Measurements from ENCODE around the gene ASB4.
"Not testable (repeated sequence)": the region's sequence is repeated elsewhere in the genome, so short reads cannot be mapped to it uniquely, and the experiment has no call there.

The ASB4 gene

GRCh38 chr7:95476904-95477594 is 8.7 kb upstream of the ASB4 start:
- peak; percentile 87 for DNase-seq
- in situ Hi-C loops (cut with HindIII; ENCODE audit: low pct_ligation_motif_present, low pct_unique_long_range_greater_than_20kb, low sequenced_read_pairs) = loop anchor here (25.0 kb wide), 2 partner anchors 240 to 1040 kb away; no protein-coding TSS in a partner anchor

- DNase-seq = peak; percentile 73
- in situ Hi-C loops (cut with HindIII; ENCODE audit: low pct_ligation_motif_present, low pct_unique_long_range_greater_than_20kb, low sequenced_read_pairs) = loop anchor here (25.0 kb wide), 2 partner anchors 241 to 1041 kb away; no protein-coding TSS in a partner anchor
Measured at GRCh38 chr7:95478272-95479037, 7.3 kb upstream of the ASB4 start.

- DNase-seq = no peak
- in situ Hi-C loops (cut with HindIII; ENCODE audit: low pct_ligation_motif_present, low pct_unique_long_range_greater_than_20kb, low sequenced_read_pairs) = loop anchor here (25.0 kb wide), 2 partner anchors 243 to 1043 kb away; no protein-coding TSS in a partner anchor
Measured at GRCh38 chr7:95479992-95480624, 5.6 kb upstream of the ASB4 start.

- in situ Hi-C loops (cut with HindIII; ENCODE audit: low pct_ligation_motif_present, low pct_unique_long_range_greater_than_20kb, low sequenced_read_pairs) = loop anchor here (25.0 kb wide), 2 partner anchors 244 to 1044 kb away; no protein-coding TSS in a partner anchor
- DNase-seq = no peak
Measured at GRCh38 chr7:95481271-95482165, 4.2 kb upstream of the ASB4 start.

GRCh38 chr7:95482424-95482823 is 3.3 kb upstream of the ASB4 start:
- no peak for DNase-seq
- in situ Hi-C loops (cut with HindIII; ENCODE audit: low pct_ligation_motif_present, low pct_unique_long_range_greater_than_20kb, low sequenced_read_pairs) = loop anchor here (25.0 kb wide), 2 partner anchors 245 to 1045 kb away; no protein-coding TSS in a partner anchor

GRCh38 chr7:95490231-95490762 is 4.6 kb downstream of the ASB4 start:
- no peak for DNase-seq
- in situ Hi-C loops (cut with HindIII; ENCODE audit: low pct_ligation_motif_present, low pct_unique_long_range_greater_than_20kb, low sequenced_read_pairs) = loop anchor here (25.0 kb wide), 2 partner anchors 253 to 1053 kb away; no protein-coding TSS in a partner anchor

- DNase-seq = no peak
- in situ Hi-C loops (cut with HindIII; ENCODE audit: low pct_ligation_motif_present, low pct_unique_long_range_greater_than_20kb, low sequenced_read_pairs) = loop anchor here (25.0 kb wide), 2 partner anchors 254 to 1054 kb away; no protein-coding TSS in a partner anchor
Measured at GRCh38 chr7:95491201-95491600, 5.5 kb downstream of the ASB4 start.

GRCh38 chr7:95491634-95492314 is 6.0 kb downstream of the ASB4 start:
- no peak for DNase-seq
- in situ Hi-C loops (cut with HindIII; ENCODE audit: low pct_ligation_motif_present, low pct_unique_long_range_greater_than_20kb, low sequenced_read_pairs) = loop anchor here (25.0 kb wide), 2 partner anchors 254 to 1054 kb away; no protein-coding TSS in a partner anchor

- no peak for DNase-seq
- in situ Hi-C loops (cut with HindIII; ENCODE audit: low pct_ligation_motif_present, low pct_unique_long_range_greater_than_20kb, low sequenced_read_pairs) = loop anchor here (25.0 kb wide), 2 partner anchors 256 to 1056 kb away; no protein-coding TSS in a partner anchor
Measured at GRCh38 chr7:95493247-95493646, 7.5 kb downstream of the ASB4 start.

- in situ Hi-C loops (cut with HindIII; ENCODE audit: low pct_ligation_motif_present, low pct_unique_long_range_greater_than_20kb, low sequenced_read_pairs) = loop anchor here (25.0 kb wide), 2 partner anchors 257 to 1057 kb away; no protein-coding TSS in a partner anchor
- DNase-seq = no peak
Measured at GRCh38 chr7:95493844-95494243, 8.1 kb downstream of the ASB4 start.

- in situ Hi-C loops (cut with HindIII; ENCODE audit: low pct_ligation_motif_present, low pct_unique_long_range_greater_than_20kb, low sequenced_read_pairs) = no loop called here
- DNase-seq = peak; percentile 53
Measured at GRCh38 chr7:95501261-95501832, 15.6 kb downstream of the ASB4 start.

GRCh38 chr7:95502403-95502802 is 16.7 kb downstream of the ASB4 start:
- DNase-seq = no peak
- in situ Hi-C loops (cut with HindIII; ENCODE audit: low pct_ligation_motif_present, low pct_unique_long_range_greater_than_20kb, low sequenced_read_pairs) = no loop called here

- DNase-seq = no peak
Measured at GRCh38 chr7:95503271-95504131, 17.8 kb downstream of the ASB4 start.

GRCh38 chr7:95504132-95504588 is 18.4 kb downstream of the ASB4 start:
- in situ Hi-C loops (cut with HindIII; ENCODE audit: low pct_ligation_motif_present, low pct_unique_long_range_greater_than_20kb, low sequenced_read_pairs); DNase-seq: not testable (repeated sequence)

More at GRCh38 chr7:95503271-95504131, 17.8 kb downstream of the ASB4 start:
- in situ Hi-C loops (cut with HindIII; ENCODE audit: low pct_ligation_motif_present, low pct_unique_long_range_greater_than_20kb, low sequenced_read_pairs) = no loop called here

- no peak for DNase-seq
- in situ Hi-C loops (cut with HindIII; ENCODE audit: low pct_ligation_motif_present, low pct_unique_long_range_greater_than_20kb, low sequenced_read_pairs) = no loop called here
Measured at GRCh38 chr7:95508780-95509179, 23.0 kb downstream of the ASB4 start.

GRCh38 chr7:95509199-95509598 is 23.5 kb downstream of the ASB4 start:
- no peak for DNase-seq
- in situ Hi-C loops (cut with HindIII; ENCODE audit: low pct_ligation_motif_present, low pct_unique_long_range_greater_than_20kb, low sequenced_read_pairs) = no loop called here

Measured in ACHN (cell line).